Left renal cortex interstitium (tissue), 4 donors: ENCODE results near the gene STIP1. TPM values are rescaled to one million over a fixed set of nuclear protein-coding genes. Genes with fewer than 3 reads are reported as not detected.

ENCODE experiments used
- DNase-seq, 4 donors: peaks; one replicate each; pipeline ENCODE4 v3.0.0-alpha.2; 2013; ENCODE audit warnings: low read depth in 4 of 4, low spot score in 2 of 4, missing footprints in 1 of 4
- polyA plus RNA-seq, 4 donors: library from polyadenylated mRNA; unstranded; fragments of 120-200 nt; gene quantifications; one replicate each; pipeline ENCODE4 v1.2.1, GENCODE V29; 2013; ENCODE audit not compliant: insufficient read length in 4 of 4

Gene STIP1
- 100 to 1,000 TPM; 156 to 207 (median 187) TPM for polyA plus RNA-seq

GRCh38 chr11:64185693-64186491 is at the start of gene STIP1:
TSS of gene STIP1 (plus strand) at chr11:64186171. CDS start at chr11:64186262, 91 bp downstream.
- DNase-seq: peak; percentile 99 to 100 (median 100)

- DNase-seq: no peak
These were observed 49.1 kb upstream of the STIP1 start for GRCh38 chr11:64136765-64137441.

GRCh38 chr11:64138398-64138797 is 47.6 kb upstream of the STIP1 start:
- no peak for DNase-seq

- no peak for DNase-seq
These were observed 46.9 kb upstream of the STIP1 start for GRCh38 chr11:64139049-64139448.

- DNase-seq: no peak
These were observed 45.9 kb upstream of the STIP1 start for GRCh38 chr11:64140082-64140481.

GRCh38 chr11:64141081-64141783 is 44.7 kb upstream of the STIP1 start:
- no peak for DNase-seq

GRCh38 chr11:64144587-64145472 is 41.1 kb upstream of the STIP1 start:
- no peak for DNase-seq

GRCh38 chr11:64146036-64146955 is 39.7 kb upstream of the STIP1 start:
- DNase-seq: no peak

- peak in 2 of 4 donors; percentile 72 to 77 for DNase-seq
These were observed 37.6 kb upstream of the STIP1 start for GRCh38 chr11:64148226-64148916.

GRCh38 chr11:64148917-64149617 is 36.9 kb upstream of the STIP1 start:
- DNase-seq: no peak

GRCh38 chr11:64150051-64150450 is 35.9 kb upstream of the STIP1 start:
- no peak for DNase-seq

- no peak for DNase-seq
These were observed 35.3 kb upstream of the STIP1 start for GRCh38 chr11:64150481-64151239.

- DNase-seq: no peak
These were observed 34.6 kb upstream of the STIP1 start for GRCh38 chr11:64151337-64151736.

- DNase-seq: no peak
These were observed 32.9 kb upstream of the STIP1 start for GRCh38 chr11:64152841-64153691.

GRCh38 chr11:64153812-64154211 is 32.2 kb upstream of the STIP1 start:
- DNase-seq: no peak

- no peak for DNase-seq
These were observed 29.5 kb upstream of the STIP1 start for GRCh38 chr11:64156235-64157011.
